Kidney capillary endothelial cell (primary cell): Measurements from ENCODE around the gene TNFRSF25.
"Not testable (repeated sequence)": the region's sequence is repeated elsewhere in the genome, so short reads cannot be mapped to it uniquely, and the experiment has no call there.

Source experiments
- DNase-seq: peaks from one replicate; pipeline ENCODE4 v3.0.0-alpha.2; 2018; ENCODE audit warnings: low spot score

Gene TNFRSF25

DNA sequence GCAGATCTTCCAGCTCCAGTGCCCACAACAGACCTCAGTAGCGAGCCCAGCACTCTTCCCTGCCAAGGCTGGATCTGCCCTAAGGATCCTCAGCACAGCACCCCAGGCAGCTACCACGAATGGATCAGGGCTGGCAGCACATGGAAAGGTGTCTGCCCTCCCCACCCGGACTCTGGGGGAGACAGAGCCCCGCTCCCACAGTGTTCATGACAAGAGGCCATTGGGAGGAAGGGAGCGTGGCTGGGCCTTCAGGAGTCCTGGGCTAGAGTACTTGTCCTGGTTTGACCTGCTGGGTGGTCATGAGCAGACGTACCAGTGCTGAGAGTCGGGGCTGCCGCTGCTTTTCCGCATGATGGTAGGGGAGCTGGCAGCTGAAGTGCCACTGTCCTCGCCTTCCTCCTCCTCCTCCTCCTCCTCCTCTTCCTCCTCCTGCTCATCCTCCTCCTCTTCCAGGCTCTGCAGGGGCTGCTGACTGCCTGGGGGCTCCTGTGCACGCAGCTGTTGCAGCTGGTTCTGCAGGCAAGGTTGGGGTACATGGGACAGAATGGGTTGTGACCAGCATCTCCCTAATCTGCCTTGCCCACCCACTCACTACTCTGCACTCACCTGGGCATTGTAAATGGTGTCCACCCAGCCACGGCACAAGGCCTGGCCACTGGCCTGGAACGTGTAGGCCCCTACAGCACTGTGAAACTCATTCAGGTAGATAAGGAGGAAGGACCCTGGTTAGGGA is 2.9 kb upstream of the TNFRSF25 start:
- DNase-seq, result no peak

DNA sequence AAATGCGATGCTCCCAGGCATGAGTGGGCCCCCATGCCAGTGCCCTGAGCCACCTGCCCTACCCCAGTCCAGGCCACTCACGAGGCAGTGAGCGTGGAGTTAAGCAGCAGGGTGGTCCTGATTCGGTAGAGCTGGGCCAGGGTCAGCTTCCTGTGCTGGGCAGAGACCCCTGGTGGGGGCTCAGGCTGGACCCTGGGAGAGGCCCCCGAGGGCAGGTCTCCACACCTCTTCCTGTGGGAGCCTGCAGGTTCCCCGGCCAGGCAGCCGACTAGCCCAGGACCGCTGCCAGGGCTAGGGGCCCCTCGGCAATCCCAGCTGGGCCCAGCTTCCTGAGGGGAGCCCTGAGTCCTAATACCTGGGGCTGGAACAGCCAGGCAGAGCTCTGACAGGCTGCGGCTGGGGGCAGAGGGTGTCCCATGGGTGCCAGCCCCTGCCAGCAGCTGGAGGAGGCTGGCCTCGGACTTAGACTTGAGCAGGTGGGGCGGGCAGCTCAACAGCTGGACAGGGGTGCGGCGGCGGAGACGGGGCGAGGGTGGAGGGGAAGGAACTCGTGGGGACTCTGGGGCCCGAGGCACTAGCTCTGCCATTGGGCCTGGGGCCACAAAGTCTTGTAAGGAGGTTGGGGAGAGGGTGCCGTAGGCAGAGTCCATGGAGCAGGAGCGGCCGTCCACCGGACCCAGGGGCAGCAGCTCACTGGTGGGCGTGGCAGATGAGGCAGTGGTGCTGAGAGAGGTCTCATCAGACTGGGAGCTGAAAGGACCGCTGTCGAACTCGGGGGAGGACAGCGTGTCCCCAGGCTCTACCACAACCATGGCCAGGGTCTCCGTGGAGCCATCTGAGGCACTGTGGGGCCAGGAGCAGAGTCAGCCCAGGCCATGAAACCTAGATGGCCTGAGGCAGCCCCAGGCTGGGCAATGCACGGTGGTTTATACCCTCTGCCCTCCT is 2.0 kb upstream of the TNFRSF25 start:
- no peak for DNase-seq

DNA sequence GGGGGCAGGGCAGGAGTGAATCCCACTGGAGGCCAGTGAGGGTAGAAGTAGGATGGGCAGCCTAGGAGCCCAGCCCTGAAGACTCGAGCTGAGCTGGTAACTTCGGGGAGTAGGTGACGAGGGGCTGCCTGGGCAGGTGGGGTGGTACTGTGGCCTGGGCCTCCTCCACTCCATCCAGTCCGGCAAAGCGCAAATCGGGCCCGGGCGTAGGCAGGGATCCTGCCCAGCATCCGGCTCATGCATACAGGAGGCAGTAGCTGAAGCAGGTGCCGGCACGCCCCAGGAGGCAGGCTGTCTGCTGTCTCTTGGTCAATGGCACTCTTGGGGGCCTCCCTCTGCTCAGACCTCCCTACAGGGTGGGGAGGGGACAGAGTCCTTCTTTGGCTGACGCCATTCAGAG is 1.3 kb upstream of the TNFRSF25 start:
- no peak for DNase-seq

DNA sequence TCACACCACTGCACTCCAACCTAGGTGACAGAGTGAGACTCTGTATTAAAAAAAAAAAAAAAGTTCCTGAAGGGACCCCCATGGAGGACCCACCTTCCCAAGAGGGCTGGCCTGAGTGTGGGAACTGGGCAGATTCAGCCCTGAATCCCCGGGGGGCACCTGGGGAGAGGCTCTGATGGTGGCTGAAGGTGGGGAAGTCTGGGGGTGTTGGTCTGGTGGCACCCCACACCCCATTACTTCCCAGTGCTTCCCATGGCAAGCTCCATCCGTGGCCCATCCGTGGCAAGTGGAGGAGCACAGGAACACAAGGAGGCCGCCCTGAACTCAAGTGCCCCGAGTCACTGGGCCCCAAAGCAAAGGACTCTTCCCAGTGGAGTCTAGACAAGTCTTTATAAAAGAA is 778 bp upstream of the TNFRSF25 start:
- no peak for DNase-seq

DNA sequence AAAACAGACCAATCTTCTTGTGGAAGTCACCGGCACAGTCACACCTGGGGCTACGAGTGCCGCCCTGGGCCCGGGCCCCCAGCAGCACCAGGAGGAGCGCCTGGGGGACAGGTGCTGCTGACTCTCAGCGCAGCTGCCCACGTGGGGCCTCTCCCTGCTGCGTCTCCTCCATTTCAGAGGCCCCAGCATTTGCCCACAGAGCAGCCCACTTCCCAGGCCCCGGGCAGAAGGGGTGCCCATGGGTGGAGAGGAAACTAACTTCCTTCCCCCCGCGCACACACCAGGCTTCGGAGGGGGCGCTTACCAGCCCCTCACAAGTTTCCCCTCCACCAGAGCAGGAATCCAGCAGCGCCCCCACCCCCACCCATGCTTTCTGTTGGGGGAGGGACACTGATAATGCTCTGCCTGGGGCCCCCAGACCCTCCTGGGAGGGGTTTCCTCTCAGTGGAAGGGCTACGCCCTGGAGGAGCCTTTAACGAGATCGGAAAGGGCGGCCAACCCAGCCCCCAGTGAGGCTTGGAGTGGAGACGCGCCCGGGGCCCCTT is 440 bp downstream of the TNFRSF25 start:
- no peak for DNase-seq

DNA sequence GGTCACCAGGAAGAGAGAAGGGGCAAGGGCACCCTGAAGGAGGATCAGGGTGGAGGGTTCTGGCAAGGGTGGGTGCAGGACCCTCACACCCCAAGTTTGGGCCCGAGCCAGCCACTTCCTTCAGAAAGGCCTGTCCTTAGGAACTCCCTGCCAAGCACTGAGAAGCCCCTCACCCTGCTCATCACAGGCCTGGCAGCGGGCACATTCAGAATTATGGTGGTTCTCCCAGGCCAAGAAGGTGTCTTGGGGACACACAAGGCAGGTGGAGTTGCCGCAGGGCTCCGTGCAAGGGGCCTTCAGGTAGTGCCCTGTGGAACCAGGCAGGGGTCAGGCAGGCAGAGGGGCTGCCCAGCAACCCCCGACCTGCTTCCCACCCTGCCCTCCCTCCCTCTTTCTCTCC is 1.1 kb downstream of the TNFRSF25 start:
- DNase-seq, result no peak

DNA sequence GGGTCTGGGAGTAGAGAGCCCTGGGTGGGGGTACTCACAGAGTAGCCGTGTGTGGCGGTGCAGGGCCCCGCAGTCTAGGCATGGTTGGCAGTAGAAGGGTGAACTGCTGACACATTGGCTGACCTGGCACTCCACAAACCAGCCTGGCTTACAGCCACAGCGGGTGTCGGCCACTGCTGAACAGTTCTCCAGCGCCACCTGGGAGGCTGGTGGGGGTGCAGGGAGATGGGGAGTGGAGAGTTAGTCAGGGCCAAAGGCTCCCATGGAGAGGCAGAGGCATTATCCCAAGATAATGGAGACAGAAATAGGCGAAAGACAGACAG is 1.5 kb downstream of the TNFRSF25 start:
- DNase-seq, result no peak

DNA sequence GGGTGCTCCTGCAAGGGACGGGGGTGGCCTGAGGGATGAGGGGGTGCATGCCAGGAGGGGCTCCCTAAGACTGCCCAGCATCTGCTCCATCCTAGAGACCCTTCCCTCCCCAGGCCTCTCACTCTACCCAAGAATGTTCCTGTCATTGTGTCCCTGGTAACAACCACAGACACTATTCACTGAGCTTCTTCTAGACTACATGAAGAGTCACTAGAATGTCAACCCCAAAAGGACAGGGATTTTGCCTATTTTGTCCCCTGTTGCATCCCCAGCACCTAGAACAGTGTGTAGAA is 2.9 kb downstream of the TNFRSF25 start:
- no peak for DNase-seq

DNA sequence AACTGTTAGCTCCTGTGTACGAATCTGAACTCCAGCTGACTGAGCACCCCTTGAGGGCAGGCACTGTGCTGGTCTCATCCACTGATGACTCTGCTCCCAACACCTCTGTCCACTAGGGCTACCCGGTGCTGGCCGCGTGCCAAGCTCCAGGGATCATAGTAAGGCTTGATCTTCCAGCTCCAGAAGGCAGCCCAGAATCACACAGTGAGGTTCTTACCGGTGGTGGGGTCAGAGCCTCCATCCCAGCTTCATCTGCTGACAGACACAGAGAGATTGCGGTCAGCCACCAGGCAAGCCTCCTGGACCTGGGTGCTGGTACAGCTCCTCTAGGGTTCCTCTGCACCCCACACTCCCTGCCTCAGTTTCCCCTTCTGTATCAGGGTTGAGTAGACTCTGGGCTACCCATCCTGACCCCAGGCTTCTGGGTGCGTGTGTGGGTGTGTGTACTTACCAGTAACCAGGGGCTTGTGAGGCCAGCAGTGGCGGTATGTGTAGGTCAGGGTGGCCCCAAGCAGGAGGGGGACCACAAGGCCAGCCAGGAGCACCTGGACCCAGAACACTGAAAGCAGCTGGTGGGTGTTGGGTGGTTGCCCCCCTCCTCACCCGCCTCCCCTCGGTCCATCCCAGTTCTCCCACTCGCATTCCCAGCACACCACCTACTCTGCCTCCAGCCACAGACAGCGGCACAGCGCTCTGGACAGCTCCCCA is 3.4 kb downstream of the TNFRSF25 start:
- DNase-seq, result no peak

DNA sequence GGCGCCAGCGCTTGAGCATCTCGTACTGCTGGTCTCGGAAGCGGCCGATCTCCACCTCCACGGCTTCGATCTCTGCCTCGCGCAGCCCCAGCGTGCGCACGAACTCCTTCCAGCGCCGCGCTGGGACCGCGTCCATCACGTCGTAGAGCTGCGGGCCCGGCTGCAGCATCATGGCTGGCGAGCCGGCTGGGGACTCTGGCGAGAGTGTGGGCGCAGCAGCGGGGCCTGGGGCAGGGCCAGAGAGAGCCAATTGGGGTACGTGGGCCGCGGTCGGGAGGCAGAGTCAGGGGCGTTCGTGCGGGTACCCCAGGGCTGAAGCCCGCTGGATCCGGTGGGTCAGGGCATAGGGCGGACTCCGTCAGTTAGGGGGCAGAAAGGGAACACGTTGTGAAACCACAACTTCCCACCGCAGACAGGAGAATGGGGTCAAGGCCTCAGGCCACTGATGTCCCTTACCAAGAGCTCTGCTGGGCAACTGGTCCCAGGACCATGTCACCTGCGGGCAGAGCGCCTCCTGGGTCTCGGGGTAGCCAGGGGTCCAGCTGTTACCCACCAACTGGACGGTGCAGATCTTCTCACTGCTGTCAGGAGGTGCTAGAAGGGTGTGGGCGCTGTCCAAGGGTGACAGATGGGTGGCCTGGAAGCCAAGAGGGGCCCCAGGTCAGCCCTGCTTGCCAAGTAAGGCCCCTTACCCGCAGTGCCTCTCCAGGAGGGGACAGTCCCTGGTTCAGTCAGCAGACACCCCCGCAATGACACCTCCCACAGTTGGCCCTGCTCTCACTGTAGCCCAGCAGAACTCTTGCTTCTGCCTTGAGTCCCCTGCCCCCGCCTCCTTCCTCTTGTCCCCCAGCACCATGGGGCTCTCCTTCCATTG is 4.2 kb downstream of the TNFRSF25 start:
- DNase-seq, result no peak

DNA sequence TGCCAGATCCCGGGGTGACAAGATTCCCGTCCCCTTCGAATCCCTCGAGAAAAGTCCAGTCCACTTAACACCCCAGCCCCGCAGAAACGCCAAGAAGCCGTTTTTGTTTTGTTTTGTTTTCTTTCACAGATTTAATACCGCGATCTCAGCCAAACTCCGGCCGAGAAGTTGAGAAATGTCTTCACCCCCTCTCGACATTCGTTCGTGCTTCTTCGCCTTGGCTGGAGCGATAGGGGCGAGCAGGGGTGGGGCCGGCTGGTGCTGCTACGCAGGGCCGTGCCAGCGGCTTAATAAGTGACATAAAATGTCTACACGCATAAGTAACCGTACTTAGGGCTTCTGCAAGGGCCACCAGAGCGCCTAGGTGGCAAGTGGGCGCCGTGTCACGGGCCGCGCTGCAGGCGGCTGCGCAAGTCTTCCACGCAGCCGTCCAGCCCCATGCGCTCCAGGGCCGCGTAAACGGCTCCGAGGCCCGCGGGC is 4.9 kb downstream of the TNFRSF25 start:
- no peak for DNase-seq

DNA sequence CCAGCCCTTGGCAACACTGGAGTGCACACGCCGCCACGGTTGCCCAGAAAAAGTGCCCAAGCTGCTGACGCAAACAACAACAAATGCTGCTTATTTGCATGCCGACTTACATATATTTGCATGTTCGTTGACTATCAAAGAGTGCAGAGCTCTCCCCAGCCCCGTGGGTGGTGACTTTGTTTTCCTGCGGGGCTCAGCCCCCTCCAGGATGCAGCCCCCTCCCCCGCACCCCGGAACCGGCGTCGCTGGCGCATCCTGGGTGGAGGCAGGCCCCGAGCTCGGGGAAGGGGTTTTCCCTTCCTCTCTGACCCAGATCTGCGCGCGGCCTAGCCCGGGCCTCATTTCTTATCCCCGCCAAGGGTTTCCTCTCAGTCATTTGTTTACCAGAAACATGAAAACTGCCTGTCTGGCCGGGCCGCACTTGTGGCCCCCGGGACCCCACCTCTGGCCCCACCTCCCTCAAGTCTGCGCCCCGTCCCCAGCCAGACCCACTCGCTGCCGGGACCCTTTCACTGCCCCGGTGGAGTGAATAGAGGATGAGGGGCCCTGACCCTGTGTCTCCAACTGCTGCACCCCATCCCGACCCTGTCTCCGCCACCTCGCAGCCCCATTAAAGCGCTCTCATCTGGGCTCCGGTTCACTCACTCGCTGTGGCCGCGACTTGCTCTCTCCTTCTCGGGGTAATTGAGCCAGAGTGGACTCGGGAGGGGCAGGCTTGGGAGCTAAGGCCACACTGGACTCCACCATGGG is 5.5 kb downstream of the TNFRSF25 start:
- DNase-seq, result no peak

DNA sequence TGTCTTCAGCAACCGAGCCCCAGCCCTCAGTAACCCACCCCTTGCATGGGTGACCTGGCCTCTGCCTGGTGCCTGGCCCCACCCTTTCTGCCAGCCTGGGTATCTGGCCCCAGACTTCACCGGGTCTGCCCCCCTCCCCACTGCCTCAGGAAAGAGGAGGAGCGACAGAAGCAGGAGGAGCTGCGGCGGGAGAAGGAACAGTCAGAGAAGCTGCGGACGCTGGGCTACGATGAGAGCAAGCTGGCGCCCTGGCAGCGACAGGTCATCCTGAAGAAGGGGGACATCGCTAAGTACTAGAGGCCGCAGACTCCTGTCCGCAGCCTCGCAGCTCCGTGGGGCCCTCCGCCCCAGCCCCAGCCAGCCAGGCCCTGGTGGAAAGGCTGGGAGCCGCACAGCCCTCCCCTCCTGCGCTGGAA is 6.1 kb downstream of the TNFRSF25 start:
- DNase-seq, result no peak

DNA sequence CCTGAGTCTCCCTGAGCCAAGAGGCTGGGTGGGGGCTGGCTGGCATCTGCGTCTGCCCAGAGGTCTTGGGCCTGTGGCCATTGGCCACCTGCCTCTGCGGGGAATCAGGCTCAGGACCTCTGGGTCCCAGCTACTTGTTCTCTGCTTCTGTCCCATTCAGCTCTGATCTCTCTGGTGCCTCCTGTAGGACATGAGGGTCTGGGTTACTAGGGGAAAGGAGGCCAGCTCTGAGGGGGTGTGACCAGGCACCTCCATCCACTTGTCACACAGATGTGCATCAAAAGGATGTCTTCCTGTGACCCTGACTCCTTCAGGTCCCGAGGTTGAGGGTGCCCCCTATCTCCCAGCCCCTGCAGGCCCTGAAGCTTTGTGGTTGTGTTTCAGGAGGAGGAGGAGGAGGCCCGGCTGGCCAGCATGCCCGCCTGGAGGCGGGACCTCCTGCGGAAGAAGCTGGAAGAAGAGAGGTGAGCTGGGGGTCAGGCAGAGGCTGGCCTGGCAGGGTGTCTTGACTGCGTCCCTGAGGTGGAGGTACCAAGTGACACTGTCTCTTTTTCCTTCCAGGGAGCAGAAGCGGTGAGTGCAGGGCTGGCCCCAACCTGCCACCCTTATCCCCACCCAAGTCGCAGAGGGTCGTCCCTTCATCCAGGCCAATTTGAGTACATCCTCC is 9.0 kb downstream of the TNFRSF25 start:
- no peak for DNase-seq

DNA sequence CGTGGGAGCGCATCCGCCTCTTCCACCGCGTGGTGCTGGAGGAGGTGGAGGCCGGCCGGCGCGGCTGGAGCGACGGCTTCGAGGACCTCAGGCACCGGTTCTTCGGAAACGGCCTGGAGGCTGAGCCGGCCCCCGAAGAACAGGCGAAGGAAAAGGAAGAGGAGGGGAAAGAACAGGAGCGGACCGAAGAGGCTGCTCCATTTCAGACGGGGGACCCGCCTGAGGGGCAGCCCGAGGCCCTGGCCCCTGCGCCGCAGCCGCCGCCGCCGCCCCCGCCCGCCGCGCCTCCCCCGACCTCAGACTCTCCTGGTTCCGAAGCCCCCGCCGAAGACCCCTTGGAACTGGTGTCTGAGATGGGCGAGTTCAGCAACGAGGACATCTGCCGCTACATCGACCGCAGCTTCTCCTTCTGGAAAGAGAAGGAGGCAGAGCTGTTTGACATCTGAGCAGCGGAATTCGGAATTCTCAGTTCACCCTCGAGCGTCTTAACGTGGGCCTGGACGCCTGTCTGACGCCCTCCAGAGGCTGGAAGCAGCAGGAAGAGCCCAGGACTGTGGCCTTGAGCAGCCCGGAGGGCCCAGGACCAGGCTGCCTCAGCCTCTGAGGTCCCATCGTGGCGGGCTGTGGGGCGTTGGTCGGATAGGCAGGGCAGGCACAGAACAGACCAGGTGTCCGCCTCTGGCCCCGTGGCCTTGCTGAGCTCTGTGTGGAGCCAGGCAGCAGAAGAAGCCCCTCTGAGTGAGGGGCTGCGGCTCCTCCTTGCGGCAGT is 10.0 kb downstream of the TNFRSF25 start:
- not testable (repeated sequence) for DNase-seq

DNA sequence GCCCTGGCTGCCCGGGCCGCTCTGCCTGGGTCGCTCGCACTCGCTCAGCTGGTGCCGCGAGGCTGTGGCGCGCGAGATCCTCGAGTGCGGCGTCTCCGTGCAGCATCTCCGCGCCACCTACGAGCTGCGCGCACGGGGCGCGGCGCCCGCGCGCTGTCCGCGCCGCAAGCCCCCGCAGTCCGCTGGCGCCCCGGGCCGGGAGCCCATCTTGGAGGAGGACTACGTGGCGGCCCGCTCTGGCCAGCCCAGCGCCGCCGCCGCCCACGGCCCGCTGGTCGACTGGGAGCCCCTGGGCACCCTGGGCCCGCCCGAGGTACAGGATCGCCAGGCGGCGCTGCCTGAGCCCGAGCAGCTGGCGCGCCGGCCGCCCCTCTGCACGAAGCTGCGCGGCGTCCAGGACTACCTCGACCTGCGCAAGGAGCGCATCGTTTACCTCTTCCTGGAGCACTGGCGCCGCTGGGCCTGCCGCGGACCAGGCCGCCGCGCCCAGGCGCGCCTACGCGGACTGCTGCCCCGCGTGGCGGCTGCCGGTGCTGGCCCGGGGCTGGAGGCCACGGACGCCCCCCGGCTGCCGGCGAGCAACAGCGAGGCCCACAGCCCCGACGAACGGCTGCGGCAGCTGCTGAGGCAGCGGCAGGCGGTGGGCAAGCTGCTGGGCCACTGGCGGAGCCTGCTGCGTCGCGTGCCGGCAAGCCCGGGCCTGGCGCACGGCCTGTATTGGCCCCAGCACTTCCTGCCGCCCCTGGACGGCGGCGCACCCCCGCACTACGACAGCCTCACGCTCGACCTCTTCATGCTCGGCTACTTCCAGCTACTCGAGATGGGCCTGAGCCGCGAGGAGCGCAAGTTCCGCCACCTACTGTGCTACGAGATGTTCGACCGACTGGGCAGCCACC is 10.9 kb downstream of the TNFRSF25 start:
- DNase-seq, result peak; percentile 46

DNA sequence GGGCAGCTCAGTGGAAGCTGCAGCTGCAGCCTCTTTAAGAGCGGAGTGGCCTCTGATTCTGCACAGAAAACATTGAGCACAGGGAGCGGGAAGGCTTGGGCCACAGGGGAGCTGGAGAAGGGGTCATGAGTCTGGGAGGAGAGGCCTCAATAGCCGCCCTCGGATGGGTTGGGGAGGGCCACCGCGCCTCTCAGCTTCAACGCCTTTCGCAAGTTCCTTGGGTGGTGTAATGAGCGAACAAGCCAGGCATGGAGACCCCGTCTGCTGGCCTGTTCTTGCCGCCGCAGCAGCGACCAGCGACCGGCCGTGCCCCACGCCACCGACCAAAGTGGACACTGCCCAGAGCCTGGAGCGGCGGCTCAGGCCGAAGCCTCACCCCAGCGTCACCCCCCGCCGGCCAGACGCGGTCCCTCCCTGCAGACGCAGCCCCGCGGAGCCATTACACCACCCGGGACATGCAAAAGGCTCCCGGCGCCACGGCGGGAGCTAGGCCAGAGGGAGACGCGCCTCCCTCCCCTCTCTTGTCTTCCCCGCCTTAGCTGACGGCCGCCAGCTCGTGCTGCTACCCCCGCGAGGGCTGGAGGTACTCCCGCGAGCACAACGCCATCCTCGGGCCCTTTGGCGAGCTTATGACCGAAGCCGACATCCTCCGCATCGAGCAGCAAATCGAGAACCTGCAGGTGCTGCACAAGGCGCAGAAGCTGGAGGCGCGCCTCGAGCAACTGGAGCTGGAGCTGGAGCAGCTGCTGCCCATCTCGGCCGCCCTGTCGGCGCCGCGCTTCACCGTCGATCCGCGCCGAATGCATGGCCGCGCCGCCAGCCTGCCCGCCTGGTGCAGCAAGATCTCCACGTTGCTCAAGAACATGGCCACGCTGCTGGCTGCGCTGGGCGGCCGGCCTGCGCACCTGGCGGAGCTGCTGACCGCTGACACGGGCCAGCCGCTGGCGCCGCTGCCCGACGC is 11.8 kb downstream of the TNFRSF25 start:
- DNase-seq, result not testable (repeated sequence)
